Thyroid gland (tissue), 4 donors: ENCODE data around the gene WDPCP.

Experiments used
- CTCF ChIP-seq, 6 experiments: fragments of 200-600 bp in 3 of 6; fragments of 450-650 bp in 3 of 6; sonication (generic) in 3 of 6; IDR thresholded peaks; one replicate each; pipeline ENCODE4 v1.5.1; 2016 to 2019; ENCODE audit warnings: antibody characterized with exemption in 6 of 6, mild to moderate bottlenecking in 2 of 6, inconsistent platforms in 1 of 6, moderate library complexity in 1 of 6
- POLR2A ChIP-seq, 2 donors: fragments of 450-650 bp; IDR thresholded peaks; one replicate each; pipeline ENCODE4 v1.6.1; 2017; ENCODE audit warnings: antibody characterized with exemption in 2 of 2, mild to moderate bottlenecking in 2 of 2, moderate library complexity in 1 of 2

GRCh38 chr2:63093502-63093901 is 494.8 kb downstream of the WDPCP start:
- TF ChIP-seq CTCF (IDR thresholded peaks at IDR 0.05) (no peak), POLR2A (IDR thresholded peaks at IDR 0.05) (no peak)
